GM12872 (cell line): Measurements from ENCODE around the gene SMARCD1.

Experiments used
- CTCF ChIP-seq: IDR thresholded peaks from 3 replicates; pipeline ENCODE4 v1.5.1; 2011; ENCODE audit warnings: low read depth, mild to moderate bottlenecking, low read length, moderate library complexity; ENCODE audit not compliant: insufficient read depth

The SMARCD1 gene

GRCh38 chr12:50103767-50104321 lies 18.7 kb downstream of the SMARCD1 start, which contains the start of gene GPD1:
GPD1 (plus strand) TSS chr12:50104008; CDS start chr12:50104051, 43 bp downstream.
- no peak for TF ChIP-seq CTCF

- no peak for TF ChIP-seq CTCF
These were observed 19.6 kb downstream of the SMARCD1 start for GRCh38 chr12:50104417-50105366.

- no peak for TF ChIP-seq CTCF
These were observed 20.8 kb downstream of the SMARCD1 start for GRCh38 chr12:50105913-50106450.

- no peak for TF ChIP-seq CTCF
These were observed 21.8 kb downstream of the SMARCD1 start for GRCh38 chr12:50106907-50107306.

- TF ChIP-seq CTCF = no peak
These were observed 22.5 kb downstream of the SMARCD1 start for GRCh38 chr12:50107416-50108268.

GRCh38 chr12:50109319-50109718 lies 24.2 kb downstream of the SMARCD1 start:
- no peak for TF ChIP-seq CTCF
